HG02571 (cell line): ENCODE measurements around the gene MICB.
"Not testable (repeated sequence)": the region's sequence is repeated elsewhere in the genome, so short reads cannot be mapped to it uniquely, and the experiment has no call there.

Experiments used
- ATAC-seq: cut with Tn5 transposase; IDR thresholded peaks from one replicate; pipeline ENCODE4 v1.9.1; 2021; ENCODE audit warnings: mild to moderate bottlenecking, moderate library complexity; ENCODE audit not compliant: unreplicated experiment

MICB gene

GRCh38 chr6:31498748-31499147 is 803 bp downstream of the MICB start:
- no peak for ATAC-seq

GRCh38 chr6:31499648-31500047 is 1.7 kb downstream of the MICB start:
- not testable (repeated sequence) for ATAC-seq

- no peak for ATAC-seq
Observed at GRCh38 chr6:31502586-31502985, 4.6 kb downstream of the MICB start.

GRCh38 chr6:31509036-31509435 is 11.1 kb downstream of the MICB start:
- ATAC-seq, result not testable (repeated sequence)

GRCh38 chr6:31510007-31510406 is 12.1 kb downstream of the MICB start:
- no peak for ATAC-seq

GRCh38 chr6:31513456-31514165 is 15.7 kb downstream of the MICB start:
- ATAC-seq, result no peak

GRCh38 chr6:31521835-31522234 is 23.9 kb downstream of the MICB start:
- no peak for ATAC-seq

- ATAC-seq, result no peak
Observed at GRCh38 chr6:31525553-31525931, 27.6 kb downstream of the MICB start.

- no peak for ATAC-seq
Observed at GRCh38 chr6:31525932-31526591, 28.1 kb downstream of the MICB start.

- ATAC-seq, result no peak
Observed at GRCh38 chr6:31528307-31528777, 30.4 kb downstream of the MICB start.

- ATAC-seq, result no peak
Observed at GRCh38 chr6:31528821-31529328, 30.9 kb downstream of the MICB start, which contains the start of gene MCCD1. Gene MCCD1, plus strand, starts transcription at chr6:31528962. Its CDS starts 53 bp downstream, at chr6:31529015.

GRCh38 chr6:31529329-31530150 is 31.6 kb downstream of the MICB start:
- ATAC-seq, result no peak

GRCh38 chr6:31530659-31531058 is 32.7 kb downstream of the MICB start:
- no peak for ATAC-seq

GRCh38 chr6:31531162-31531561 is 33.2 kb downstream of the MICB start:
- ATAC-seq, result no peak

- no peak for ATAC-seq
Observed at GRCh38 chr6:31531771-31532643, 34.1 kb downstream of the MICB start.

GRCh38 chr6:31532644-31533454 is 34.9 kb downstream of the MICB start:
- ATAC-seq, result no peak

GRCh38 chr6:31533455-31533841 is 35.5 kb downstream of the MICB start:
- ATAC-seq, result no peak

- ATAC-seq, result no peak
Observed at GRCh38 chr6:31534011-31534410, 36.1 kb downstream of the MICB start.

GRCh38 chr6:31534521-31535040 is 36.6 kb downstream of the MICB start:
- ATAC-seq, result no peak
